Right ventricle myocardium inferior (tissue), 1 donor: Measurements from ENCODE around the gene SNTG2. TPM values are rescaled to one million over a fixed set of nuclear protein-coding genes. Genes with fewer than 3 reads are reported as not detected.
"Not testable (repeated sequence)": the region's sequence is repeated elsewhere in the genome, so short reads cannot be mapped to it uniquely, and the experiment has no call there.

ENCODE experiments used
- ATAC-seq: fragments of 200-7000 bp; cut with Tn5 transposase; one replicate; pipeline ENCODE4 v1.9.1; 2020; ENCODE audit warnings: mild to moderate bottlenecking, moderate library complexity
- DNase-seq: peaks from one replicate; pipeline ENCODE4 v3.0.0; 2021; ENCODE audit errors: missing footprints
- intact Hi-C: fragments of 100-400 bp; cut with DNase I; formaldehyde crosslinking; loops from one replicate; pipeline ENCODE4 v1.11.0; 2022
- total RNA-seq: library from RNA; stranded (reverse); fragmentation: NEBNext Ultra II Directional; extraction: Animal tissue kit (Norgen Biotek cat#: 25700); gene quantifications from one replicate; pipeline ENCODE4 v1.2.1, GENCODE V29; 2021
- donor health status: DM: no; HTN: yes; CAD: no; lungs with severe emphysema.

SNTG2 gene
- total RNA-seq, 1 donor from 2014 or later = 2.4 TPM

DNA sequence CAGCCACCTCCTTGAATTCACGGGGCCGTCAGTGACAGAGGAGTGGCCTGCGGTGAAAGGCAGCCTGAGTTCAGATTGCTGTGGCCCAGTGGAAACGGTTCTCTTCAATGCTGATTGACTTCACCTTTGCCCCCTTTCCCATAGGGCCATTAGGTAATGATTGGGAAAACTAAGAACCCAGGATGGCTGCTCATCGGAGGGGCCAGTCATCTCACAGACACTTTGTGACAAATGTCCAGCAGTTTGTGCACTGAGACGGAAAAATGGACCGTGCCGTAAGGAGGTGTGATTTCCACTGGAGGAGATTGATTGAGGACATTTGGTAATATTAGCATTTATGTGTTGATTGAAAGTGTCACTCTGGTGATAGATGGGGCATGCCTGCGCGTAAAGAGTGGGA, 402.9 kb downstream of the SNTG2 start:
- no peak for ATAC-seq
- intact Hi-C loops = no loop called here
- DNase-seq = no peak

DNA sequence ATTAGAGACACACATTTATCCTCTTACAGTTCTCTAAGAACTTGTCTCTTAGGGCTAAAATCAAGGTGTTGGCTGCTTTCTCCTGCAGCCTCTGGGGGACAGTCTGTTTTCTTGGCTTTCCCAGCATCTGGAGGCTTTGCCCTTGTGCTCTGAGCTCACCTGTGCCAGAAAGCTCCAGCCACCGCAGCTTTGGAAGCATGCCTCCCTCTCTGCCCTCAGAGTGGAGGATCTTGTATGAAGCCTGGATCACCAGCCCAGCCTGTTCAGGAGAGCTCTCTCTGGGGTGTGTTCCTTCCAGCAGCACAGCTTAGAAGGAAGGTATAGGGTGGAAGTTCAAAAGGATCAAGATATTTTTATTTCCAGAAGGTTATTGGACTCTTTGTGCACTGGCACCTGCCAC, 409.5 kb downstream of the SNTG2 start:
- intact Hi-C loops = no loop called here
- ATAC-seq = no peak
- DNase-seq = no peak

DNA sequence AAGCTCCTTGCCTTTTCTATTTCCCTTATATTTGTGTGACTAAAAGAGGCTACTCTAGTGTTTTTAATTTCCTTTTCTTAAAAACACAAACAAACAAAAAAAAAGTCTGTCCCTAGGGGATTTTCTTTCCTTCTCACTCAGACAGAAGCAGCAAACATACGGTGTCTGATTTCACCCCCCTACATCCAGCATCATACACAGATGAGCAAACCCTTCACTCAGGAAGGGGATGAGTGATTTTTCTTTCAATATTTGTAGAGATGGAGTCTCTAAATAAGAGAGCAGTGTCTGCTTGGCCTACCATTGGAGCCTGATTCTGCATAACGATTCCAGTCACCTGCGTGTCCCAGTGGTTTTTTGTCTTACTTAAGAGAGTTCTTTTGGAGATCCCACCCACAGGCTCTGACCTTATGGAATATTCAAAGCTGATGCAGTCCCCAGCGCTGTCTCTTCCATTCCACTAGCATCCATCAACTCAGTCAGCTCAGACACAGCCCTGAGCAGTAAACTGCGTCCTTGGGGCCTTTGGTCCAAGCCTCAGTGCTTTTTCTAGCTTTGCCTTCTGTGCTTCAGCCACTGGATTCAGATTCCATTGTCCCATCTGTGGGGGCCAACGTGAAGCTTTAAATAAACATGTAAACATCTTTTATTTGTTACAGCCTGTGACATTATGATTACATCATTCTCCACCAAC, 410.1 kb downstream of the SNTG2 start:
- intact Hi-C loops = no loop called here
- ATAC-seq = no peak
- DNase-seq = no peak

DNA sequence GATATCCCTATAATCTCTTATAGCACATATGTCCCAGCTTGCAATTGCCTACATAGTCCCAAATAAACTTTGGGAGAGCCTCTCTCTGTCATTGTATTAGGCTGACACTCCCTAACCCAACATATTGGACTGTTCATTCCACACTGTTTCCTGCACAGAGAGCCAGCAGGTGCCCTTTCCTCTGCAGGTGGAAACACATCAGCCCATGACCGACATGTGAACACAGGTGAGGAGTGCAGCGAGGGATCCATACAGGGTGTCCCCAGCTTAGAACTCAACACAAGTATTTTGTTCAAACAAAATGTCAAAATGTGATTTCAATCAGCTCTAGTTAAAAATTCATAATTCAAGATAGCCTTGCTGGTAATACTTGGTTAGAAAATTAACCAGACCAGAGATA, 412.7 kb downstream of the SNTG2 start:
- intact Hi-C loops = no loop called here
- ATAC-seq (no peak), DNase-seq (no peak)

DNA sequence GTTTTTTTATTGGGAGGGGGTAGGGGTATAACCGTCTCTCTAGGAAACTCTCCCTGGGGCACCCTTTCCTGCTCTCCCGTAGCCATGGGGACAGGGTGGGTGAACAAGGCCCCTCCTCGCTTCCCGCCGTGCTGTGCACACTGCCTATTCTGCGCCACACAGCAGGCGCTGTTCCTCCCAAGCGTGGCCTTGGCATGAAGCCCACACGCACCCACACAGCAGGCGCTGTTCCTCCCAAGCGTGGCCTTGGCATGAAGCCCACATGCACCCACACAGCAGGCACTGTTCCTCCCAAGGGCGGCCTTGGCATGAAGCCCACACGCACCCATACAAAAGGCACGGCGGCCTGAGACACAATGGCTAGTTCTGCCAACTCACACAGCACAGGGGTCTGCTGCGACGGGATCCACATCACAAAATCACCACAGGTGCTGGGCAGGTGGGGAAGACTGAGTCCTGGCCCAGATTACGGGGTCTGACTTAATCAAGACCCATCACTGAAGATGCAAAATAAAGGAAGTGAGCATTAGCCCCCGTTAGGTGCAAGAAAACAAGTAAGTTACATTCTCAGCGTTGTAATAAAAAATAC, 416.0 kb downstream of the SNTG2 start:
- peak; percentile 42 for ATAC-seq
- peak; percentile 74 for DNase-seq
- intact Hi-C loops = no loop called here

DNA sequence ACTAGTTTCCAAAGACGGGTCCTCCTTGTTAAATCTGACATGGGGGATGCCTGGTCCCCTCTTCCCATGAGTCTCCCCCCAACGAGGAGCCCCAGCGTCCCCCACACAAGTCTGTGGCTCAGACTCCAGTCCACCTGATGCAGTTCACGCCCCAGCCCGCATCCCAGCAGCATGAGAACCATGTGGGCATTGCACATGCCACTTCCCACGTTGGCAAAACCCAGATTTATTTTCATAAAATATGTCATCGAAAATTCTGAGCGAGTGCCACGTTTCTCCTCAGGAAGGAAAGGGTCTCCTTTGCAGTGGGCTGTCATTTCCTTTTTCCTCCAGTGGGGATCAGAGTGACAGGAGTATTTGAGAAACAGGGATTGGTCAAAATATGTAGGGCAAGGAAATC, 417.0 kb downstream of the SNTG2 start:
- DNase-seq (no peak), ATAC-seq (no peak)
- intact Hi-C loops = no loop called here

DNA sequence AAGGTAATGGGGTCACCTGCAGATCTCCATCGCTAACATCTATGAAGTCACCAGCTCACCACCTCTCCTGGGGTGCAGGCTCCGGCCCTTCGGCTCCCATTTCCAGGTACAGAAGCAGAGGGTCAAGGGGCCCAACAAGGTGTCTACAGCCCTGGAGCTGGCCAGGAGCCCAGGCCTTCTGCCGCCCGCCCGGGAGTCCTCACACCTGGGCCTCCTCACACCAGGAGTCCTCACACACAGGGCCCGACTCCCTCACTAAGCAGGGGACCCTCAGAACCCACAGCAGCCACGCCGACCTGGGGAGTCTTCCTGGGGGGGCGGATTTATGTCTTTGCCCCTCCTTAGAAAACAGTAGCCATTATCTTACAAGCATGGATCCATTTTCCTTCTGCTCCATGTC, 419.3 kb downstream of the SNTG2 start:
- intact Hi-C loops = loop anchor here (10.0 kb wide), 2 partner anchors 125 to 145 kb away; no protein-coding TSS in a partner anchor
- ATAC-seq (no peak), DNase-seq (no peak)

DNA sequence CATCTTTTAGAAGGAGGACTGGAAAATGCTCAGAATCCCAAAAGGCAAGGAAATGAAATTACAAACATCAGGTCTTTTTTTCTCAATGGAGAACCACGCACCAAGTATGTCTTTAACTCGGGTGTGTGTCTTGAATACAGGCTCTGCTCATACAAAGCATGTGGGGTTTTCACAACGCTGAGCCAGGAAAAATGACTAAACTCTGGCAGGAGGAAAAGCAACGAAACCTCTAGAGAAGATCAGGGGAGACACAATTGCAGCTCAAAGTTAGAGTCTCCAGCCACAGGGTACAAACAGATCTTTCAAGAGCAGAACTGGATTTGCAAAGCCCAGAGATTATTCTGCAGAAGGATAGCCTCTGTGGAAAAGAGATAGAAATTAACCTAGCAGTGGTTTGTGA, 419.8 kb downstream of the SNTG2 start:
- intact Hi-C loops = loop anchor here (10.0 kb wide), 2 partner anchors 126 to 144 kb away; no protein-coding TSS in a partner anchor
- no peak for ATAC-seq
- DNase-seq = no peak

DNA sequence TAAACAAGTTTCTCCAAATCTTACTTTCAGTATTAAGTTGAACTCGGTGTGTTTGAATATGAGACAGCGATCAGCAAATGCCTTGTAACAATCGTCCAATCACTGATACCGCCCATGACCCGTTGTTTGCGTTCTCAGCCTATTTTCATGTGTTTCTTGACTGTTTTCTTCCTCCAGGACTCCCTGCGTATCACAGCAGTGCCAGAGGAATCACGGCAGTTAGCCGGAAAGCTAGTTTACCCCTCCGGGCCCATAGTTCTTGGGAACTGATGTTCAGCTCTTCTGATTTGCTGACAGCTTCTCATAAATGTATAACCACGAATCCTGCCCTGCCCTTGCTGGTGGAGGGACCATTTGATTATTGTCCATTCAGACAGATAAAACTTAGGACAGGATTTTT, 420.4 kb downstream of the SNTG2 start:
- intact Hi-C loops = loop anchor here (10.0 kb wide), 2 partner anchors 126 to 144 kb away; no protein-coding TSS in a partner anchor
- DNase-seq = no peak
- ATAC-seq = no peak

DNA sequence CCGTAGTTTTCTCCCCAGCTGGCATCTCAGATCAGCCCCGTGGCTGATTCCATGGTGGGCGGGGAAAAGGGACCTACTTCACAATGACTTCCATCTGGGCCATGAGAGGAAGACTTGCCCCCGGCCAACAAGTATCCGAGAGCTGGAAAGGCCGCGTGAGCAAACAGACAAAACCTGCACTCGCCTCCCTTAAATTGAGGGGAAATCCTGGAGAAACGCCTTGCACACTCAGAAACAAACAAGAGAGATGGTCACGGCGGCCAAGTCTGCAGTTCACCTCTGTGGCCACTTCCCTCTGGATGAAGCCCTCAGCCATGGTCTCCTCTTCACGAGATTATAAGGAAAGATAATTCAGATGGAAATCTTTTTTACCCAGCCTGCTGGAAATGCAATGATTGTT, 423.2 kb downstream of the SNTG2 start:
- no peak for DNase-seq
- intact Hi-C loops = loop anchor here (10.0 kb wide), 2 partner anchors 129 to 141 kb away; no protein-coding TSS in a partner anchor
- ATAC-seq = no peak

DNA sequence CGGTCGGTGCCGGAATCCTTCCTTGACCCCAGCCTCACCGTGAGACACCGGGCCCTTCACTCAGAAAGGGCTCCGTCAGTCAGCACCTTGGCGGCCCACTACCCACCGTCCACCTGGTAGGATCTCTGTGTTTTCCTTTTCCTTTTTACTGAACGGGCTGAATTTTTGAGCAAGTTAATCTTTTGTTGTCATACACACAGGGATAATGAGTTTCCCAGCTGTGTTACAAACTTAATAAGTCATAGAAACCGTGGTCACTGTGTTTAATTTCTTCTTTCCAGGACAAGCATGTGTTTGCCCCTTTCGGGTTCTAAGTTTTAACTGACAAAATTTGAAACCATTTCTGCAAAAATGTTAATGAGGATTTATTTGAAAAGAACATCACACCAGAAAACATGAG, 423.6 kb downstream of the SNTG2 start:
- no peak for DNase-seq
- ATAC-seq = no peak
- intact Hi-C loops = loop anchor here (10.0 kb wide), 2 partner anchors 129 to 141 kb away; no protein-coding TSS in a partner anchor

DNA sequence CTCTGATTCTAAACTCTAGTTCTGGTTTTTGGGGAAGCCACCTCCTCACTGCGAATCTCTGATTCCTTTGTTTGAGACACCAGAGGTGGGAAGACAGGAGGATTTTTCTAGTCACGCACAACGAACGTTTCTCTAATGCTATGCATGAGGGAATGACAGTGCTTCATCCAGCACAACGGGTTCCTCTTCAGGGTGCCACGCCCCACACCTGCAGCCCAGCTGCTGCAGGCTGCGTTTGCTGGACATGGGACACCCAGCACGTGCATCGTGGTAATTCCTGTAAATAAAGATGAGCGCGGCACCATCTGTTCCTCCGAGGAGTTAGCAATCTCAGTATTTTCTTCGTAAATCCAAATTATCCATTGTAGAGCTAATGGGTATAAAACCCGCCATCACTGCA, 425.1 kb downstream of the SNTG2 start:
- ATAC-seq (no peak), DNase-seq (no peak)
- intact Hi-C loops = loop anchor here (10.0 kb wide), 2 partner anchors 131 to 139 kb away; no protein-coding TSS in a partner anchor

DNA sequence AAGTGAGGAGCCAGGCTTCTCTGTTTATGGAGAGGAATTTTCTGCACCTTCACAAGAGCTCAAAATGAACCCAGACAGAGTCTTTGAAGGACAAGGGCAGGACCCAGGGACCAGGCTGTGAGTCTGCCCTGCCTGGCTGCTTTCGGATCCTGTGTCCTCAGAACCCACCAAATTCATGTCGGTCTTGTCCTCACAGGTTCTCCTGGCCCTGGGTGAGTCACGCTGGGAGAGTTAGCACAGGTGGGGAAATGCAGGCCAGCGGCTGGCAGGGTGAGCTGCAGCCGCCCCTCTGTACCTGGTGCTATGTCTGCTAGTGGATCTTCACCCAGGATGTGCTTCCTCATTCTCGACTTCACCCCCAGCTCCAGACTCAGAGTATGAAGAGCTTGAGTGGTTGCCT, 426.8 kb downstream of the SNTG2 start:
- ATAC-seq = no peak
- no peak for DNase-seq
- intact Hi-C loops = loop anchor here (10.0 kb wide), 2 partner anchors 133 to 137 kb away; no protein-coding TSS in a partner anchor

DNA sequence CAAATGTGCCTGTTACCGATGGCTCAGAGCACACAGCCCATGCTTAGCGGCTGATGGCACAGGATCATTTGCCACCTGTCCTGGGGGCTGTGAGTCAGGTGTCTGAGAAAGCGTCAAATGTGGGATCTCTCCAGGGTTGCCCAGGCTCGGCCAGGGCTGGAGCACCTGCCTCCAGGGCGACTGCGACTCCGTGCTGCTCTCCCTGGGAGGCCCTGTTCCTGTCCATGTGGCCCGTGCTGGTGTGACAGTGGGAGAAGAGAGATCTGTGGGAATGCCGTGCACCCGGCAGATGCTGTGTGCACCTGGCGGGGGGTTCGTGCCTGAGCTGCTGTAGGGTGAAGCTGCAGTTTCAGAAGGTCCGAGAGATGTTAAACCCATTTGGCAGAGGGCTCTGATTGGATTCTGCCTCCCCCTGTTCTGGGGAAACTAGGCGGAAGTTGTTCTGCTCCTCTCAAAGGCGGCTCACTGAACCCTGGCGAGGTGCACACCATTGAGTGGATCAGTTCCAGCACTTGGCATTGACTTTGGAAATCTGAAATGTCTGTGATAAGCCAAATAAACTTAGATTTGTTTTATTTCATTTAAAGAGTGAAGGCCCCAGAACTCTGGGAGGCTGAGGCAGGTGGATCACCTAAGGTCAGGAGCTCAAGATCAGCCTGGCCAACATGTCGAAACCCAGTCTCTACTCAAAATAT, 428.0 kb downstream of the SNTG2 start:
- DNase-seq = no peak
- intact Hi-C loops = loop anchor here (10.0 kb wide), 2 partner anchors 134 to 136 kb away; no protein-coding TSS in a partner anchor
- no peak for ATAC-seq

DNA sequence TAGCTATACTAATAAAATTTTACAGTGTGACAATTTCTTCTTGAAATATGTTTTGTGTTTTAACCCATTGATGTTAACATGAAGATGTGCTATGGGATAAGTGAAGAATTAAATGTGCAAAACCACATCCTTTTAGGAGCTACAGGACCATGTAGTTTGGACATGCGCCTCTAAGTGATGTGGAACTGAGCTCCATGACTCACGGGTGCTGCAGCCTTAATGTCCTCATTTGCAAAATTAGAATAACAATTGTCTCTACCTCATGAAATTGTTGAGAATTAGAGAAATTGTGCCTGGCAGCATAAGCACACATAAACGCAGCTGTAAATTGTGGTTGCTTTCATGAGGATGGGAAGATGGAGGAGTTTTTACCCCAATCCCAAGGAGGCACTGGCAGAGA, 431.0 kb downstream of the SNTG2 start:
- no peak for ATAC-seq
- intact Hi-C loops = no loop called here
- DNase-seq = no peak

DNA sequence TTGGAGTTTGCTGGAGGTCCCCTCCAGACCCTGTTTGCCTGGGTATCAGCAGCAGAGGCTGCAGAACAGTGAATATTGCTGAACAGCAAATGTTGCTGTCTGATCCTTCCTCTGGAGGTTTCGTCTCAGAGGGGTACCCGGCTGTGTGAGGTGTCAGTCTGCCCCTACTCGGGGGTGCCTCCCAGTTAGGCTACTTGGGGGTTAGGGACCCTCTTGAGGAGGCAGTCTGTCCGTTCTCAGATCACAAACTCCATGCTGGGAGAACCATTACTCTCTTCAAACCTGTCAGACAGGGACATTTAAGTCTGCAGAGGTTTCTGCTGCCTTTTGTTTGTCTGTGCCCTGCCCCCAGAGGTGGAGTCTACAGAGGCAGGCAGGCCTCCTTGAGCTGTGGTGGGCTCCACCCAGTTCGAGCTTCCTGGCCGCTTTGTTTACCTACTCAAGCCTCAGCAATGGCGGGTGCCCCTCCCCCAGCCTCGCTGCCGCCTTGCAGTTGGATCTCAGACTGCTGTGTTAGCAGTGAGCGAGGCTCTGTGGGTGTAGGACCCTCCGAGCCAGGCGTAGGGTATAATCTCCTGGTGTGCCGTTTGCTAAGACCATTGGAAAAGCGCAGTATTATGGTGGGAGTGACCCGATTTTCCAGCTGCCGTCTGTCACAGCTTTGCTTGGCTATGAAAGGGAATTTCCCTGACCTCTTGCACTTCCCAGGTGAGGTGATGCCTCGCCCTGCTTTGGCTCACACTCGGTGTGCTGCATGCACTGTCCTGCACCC, 437.5 kb downstream of the SNTG2 start:
- ATAC-seq, intact Hi-C loops: not testable (repeated sequence)

DNA sequence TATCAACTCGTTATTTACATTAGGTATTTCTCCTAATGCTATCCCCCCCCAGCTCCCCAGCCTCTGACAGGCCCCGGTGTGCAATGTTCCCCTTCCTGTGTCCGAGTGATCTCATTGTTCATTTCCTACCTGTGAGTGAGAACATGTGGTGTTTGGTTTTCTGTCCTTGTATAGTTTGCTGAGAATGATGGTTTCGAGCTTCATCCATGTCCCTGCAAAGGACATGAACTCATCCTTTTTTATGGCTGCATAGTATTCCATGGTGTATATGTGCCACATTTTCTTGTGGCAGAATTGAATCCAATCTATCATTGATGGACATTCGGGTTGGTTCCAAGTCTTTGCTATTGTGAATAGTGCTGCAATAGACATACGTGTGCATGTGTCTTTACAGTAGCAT, 439.5 kb downstream of the SNTG2 start:
- ATAC-seq, DNase-seq, intact Hi-C loops: not testable (repeated sequence)

More for the DNA sequence above, 437.5 kb downstream of the SNTG2 start:
- DNase-seq = not testable (repeated sequence)

DNA sequence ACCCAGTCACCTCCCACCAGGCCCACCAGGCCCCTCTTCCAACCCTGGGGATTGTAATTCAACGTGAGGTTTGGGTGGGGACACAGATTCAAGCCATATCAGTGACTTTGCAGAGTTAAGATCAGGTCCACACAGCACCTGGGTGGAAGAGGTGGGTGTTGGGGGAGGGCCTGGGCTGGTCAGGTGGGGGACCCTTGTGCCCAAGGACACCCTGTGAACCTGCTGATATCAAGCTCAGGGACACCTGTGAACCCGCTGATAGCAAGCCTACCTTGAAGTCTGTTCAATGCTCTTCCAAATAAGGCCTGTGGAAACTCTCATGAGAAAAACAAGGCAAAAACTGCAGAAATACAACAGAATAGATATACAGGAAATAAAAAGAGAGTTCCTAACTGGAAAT, 442.7 kb downstream of the SNTG2 start:
- ATAC-seq (no peak), DNase-seq (no peak)
- intact Hi-C loops = no loop called here
